GM19193 (cell line): Measurements from ENCODE around the gene HOXD8.

ENCODE experiments used
- POLR2A ChIP-seq: IDR thresholded peaks from 4 replicates; pipeline ENCODE4 v1.6.1; 2011; ENCODE audit not compliant: insufficient read depth, insufficient read length; ENCODE audit errors: extremely low read depth

The HOXD8 gene

GRCh38 chr2:176087330-176088047 lies 42.0 kb upstream of the HOXD8 start:
- no peak for TF ChIP-seq POLR2A

GRCh38 chr2:176088048-176088936 lies 41.2 kb upstream of the HOXD8 start:
- TF ChIP-seq POLR2A = no peak

GRCh38 chr2:176088937-176089842 lies 40.3 kb upstream of the HOXD8 start:
- TF ChIP-seq POLR2A = no peak

GRCh38 chr2:176089843-176090395 lies 39.6 kb upstream of the HOXD8 start:
- no peak for TF ChIP-seq POLR2A

GRCh38 chr2:176090862-176091261 lies 38.6 kb upstream of the HOXD8 start:
- TF ChIP-seq POLR2A = no peak

GRCh38 chr2:176091329-176092258 lies 37.9 kb upstream of the HOXD8 start:
- no peak for TF ChIP-seq POLR2A

GRCh38 chr2:176092270-176093144 lies 37.0 kb upstream of the HOXD8 start, which contains the start of gene HOXD13:
Gene HOXD13 (plus strand): TSS chr2:176092721. CDS start chr2:176092891, 170 bp downstream.
- TF ChIP-seq POLR2A = no peak

GRCh38 chr2:176093145-176093897 lies 36.2 kb upstream of the HOXD8 start:
- no peak for TF ChIP-seq POLR2A

GRCh38 chr2:176093898-176094249 lies 35.6 kb upstream of the HOXD8 start:
- no peak for TF ChIP-seq POLR2A

GRCh38 chr2:176094349-176094748 lies 35.2 kb upstream of the HOXD8 start:
- no peak for TF ChIP-seq POLR2A

GRCh38 chr2:176095421-176095820 lies 34.1 kb upstream of the HOXD8 start:
- no peak for TF ChIP-seq POLR2A
